ENCODE results near the gene TFR2. TPM values are rescaled to one million over a fixed set of nuclear protein-coding genes. Genes with fewer than 3 reads are reported as not detected.

TFR2 gene
- total and polyA plus RNA-seq, 2 donors (not counting 3 experiments of a cell fraction or from before 2014, with no cell fraction given): 0.37 to 0.60 TPM

DNA sequence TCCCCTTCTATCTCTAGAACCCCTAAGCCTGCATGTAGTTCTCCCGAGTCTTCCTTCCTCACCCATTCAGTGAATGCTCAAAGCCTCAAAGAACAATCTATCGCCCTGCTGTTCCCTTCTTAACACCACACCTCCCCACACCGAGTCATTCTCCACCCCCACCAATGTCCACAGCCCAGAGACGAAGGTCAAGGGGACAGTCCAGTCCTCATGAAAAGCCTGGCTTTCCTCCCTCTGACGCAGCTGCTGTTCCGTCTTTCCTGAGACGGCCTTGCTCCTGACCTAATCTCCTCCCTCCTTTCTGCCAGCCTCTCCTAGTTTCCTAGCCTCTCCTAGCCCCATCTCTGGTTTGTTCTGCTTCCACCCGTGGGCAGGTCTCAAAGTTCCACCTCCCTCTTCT is 19.8 kb downstream of the TFR2 start:
- no peak overlapping the region for H2AFZ ChIP-seq (ENCODE audit: low read depth, low read length)
- DNase-seq (ENCODE audit: low read depth, low spot score): no peak
- CTCF ChIA-PET: interaction anchor here (1.1 to 1.6 kb wide), 2 partner anchors 8 to 9 kb away, joined by 3 to 4 read pairs; partner anchors contain the start of gene MOSPD3
- no peak overlapping the region for H3K9ac ChIP-seq (replicated peaks; ENCODE audit: extremely low read depth, insufficient read depth, low read length)
- no peak overlapping the region for H3K27ac ChIP-seq (ENCODE audit: insufficient read depth, low read depth, low read length)
- H4K20me1 ChIP-seq (replicated peaks; ENCODE audit: control insufficient read depth, extremely low read depth, insufficient read depth, low read length): no peaks in the 10 kb centered on the region
- POLR2A ChIA-PET: no interaction called here
- dilution Hi-C loops (cut with MboI; ENCODE audit: extremely low pct_ligation_motif_present, low sequenced_read_pairs): no loop called here
- no peaks in the 10 kb centered on the region for H3K27me3 ChIP-seq (ENCODE audit: control insufficient read depth in 2 of 2, insufficient read depth in 2 of 2, low read length in 2 of 2)
- H3K4me2 ChIP-seq (ENCODE audit: insufficient read depth, low read length): no peak overlapping the region
- no peak overlapping the region for H3K4me3 ChIP-seq (replicated peaks in 1 of 3; ENCODE audit: insufficient read depth in 1 of 3, low read depth in 1 of 3, low read length in 3 of 3)
- no peaks in the 10 kb centered on the region for H3K36me3 ChIP-seq (ENCODE audit: control insufficient read depth in 2 of 2, extremely low read depth in 1 of 2, insufficient read depth in 2 of 2, low read length in 2 of 2)
- no peaks in the 10 kb centered on the region for H3K4me1 ChIP-seq (ENCODE audit: control insufficient read depth, extremely low read depth, insufficient read depth, low read length)
- H3K79me2 ChIP-seq (ENCODE audit: control insufficient read depth, insufficient read depth, low read length): no peaks in the 10 kb centered on the region
- no peaks in the 10 kb centered on the region for H3K9me1 ChIP-seq (replicated peaks; ENCODE audit: control insufficient read depth, extremely low read depth, insufficient read depth, low read length)
- no peaks in the 10 kb centered on the region for H3K9me3 ChIP-seq (replicated peaks; ENCODE audit: control insufficient read depth, insufficient read depth, low read length)
- no peak for FAIRE-seq
- no TSS peak for BruUV-seq (replicated peaks)
- intact Hi-C loops (cut with micrococcal nuclease): no loop called here
- TF ChIP-seq JUN (IDR thresholded peaks at IDR 0.05; ENCODE audit: borderline replicate concordance, insufficient read depth, insufficient read length, low read depth) (no peak), POLR2AphosphoS5 (IDR thresholded peaks at IDR 0.05; ENCODE audit: insufficient read depth, low read depth, low read length) (no peak), FOS (IDR thresholded peaks at IDR 0.05; ENCODE audit: borderline replicate concordance, insufficient read depth, low read length) (no peak), POLR2A (IDR thresholded peaks at IDR 0.05; ENCODE audit: low read depth, low read length) (no peak)
- TF ChIP-seq, protein P1, sequence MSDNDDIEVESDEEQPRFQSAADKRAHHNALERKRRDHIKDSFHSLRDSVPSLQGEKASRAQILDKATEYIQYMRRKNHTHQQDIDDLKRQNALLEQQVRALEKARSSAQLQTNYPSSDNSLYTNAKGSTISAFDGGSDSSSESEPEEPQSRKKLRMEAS (IDR thresholded peaks at IDR 0.05; ENCODE audit: insufficient read depth, insufficient read length): no peak
- TF ChIP-seq, protein P2, sequence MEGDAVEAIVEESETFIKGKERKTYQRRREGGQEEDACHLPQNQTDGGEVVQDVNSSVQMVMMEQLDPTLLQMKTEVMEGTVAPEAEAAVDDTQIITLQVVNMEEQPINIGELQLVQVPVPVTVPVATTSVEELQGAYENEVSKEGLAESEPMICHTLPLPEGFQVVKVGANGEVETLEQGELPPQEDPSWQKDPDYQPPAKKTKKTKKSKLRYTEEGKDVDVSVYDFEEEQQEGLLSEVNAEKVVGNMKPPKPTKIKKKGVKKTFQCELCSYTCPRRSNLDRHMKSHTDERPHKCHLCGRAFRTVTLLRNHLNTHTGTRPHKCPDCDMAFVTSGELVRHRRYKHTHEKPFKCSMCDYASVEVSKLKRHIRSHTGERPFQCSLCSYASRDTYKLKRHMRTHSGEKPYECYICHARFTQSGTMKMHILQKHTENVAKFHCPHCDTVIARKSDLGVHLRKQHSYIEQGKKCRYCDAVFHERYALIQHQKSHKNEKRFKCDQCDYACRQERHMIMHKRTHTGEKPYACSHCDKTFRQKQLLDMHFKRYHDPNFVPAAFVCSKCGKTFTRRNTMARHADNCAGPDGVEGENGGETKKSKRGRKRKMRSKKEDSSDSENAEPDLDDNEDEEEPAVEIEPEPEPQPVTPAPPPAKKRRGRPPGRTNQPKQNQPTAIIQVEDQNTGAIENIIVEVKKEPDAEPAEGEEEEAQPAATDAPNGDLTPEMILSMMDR (IDR thresholded peaks at IDR 0.05; ENCODE audit: extremely low read depth in 1 of 2, insufficient read depth in 1 of 2, low read depth in 1 of 2, low read length in 2 of 2): no peak

DNA sequence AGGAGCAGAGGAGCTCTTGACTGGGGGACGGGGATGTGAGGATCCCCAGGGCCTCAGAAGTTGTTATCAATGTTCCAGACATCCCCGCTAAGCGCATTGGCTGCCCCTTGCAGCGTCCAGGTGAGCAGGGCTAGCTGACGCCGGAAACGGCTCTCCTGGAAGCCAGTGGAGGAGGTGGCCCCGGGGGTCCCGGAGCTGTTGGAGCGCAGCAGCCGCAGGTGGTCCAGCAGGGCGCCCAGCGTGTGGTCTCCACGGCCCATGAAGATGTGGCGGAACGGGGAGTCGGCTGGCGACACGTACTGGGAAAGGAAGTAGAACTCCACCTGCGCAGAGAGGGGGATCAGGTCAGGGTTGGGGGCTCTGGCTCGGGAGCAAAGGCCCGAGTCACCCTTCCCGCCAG is 20.5 kb downstream of the TFR2 start:
- intact Hi-C loops (cut with micrococcal nuclease): no loop called here
- no peaks in the 10 kb centered on the region for H3K9me1 ChIP-seq (replicated peaks; ENCODE audit: control insufficient read depth, extremely low read depth, insufficient read depth, low read length)
- no peaks in the 10 kb centered on the region for H3K4me1 ChIP-seq (ENCODE audit: control insufficient read depth, extremely low read depth, insufficient read depth, low read length)
- H4K20me1 ChIP-seq (replicated peaks; ENCODE audit: control insufficient read depth, extremely low read depth, insufficient read depth, low read length): no peaks in the 10 kb centered on the region
- POLR2A ChIA-PET: no interaction called here
- FAIRE-seq: no peak
- H3K27me3 ChIP-seq (ENCODE audit: control insufficient read depth in 2 of 2, insufficient read depth in 2 of 2, low read length in 2 of 2): no peaks in the 10 kb centered on the region
- dilution Hi-C loops (cut with MboI; ENCODE audit: extremely low pct_ligation_motif_present, low sequenced_read_pairs): no loop called here
- TF ChIP-seq, protein P1 (IDR thresholded peaks at IDR 0.05; ENCODE audit: insufficient read depth, insufficient read length): no peak
- no peak for TF ChIP-seq EZH2 (IDR thresholded peaks at IDR 0.05; ENCODE audit: borderline replicate concordance, low read depth, low read length, severe bottlenecking)
- TF ChIP-seq FOS (IDR thresholded peaks at IDR 0.05; ENCODE audit: borderline replicate concordance, insufficient read depth, low read length): no peak
- no peak for TF ChIP-seq JUN (IDR thresholded peaks at IDR 0.05; ENCODE audit: borderline replicate concordance, insufficient read depth, insufficient read length, low read depth)
- no peak for TF ChIP-seq MYC (IDR thresholded peaks at IDR 0.05; ENCODE audit: low read depth, low read length)
- TF ChIP-seq POLR2AphosphoS5 (IDR thresholded peaks at IDR 0.05; ENCODE audit: insufficient read depth, low read depth, low read length): no peak
- no peak for TF ChIP-seq POLR2A (IDR thresholded peaks at IDR 0.05; ENCODE audit: low read depth, low read length)
- no peak for TF ChIP-seq GATA2 (IDR thresholded peaks at IDR 0.05; ENCODE audit: insufficient read depth, insufficient read length, low read depth, low read length)
- TF ChIP-seq, protein P2 (IDR thresholded peaks at IDR 0.05; ENCODE audit: extremely low read depth in 1 of 2, insufficient read depth in 1 of 2, low read depth in 1 of 2, low read length in 2 of 2): no peak
- H3K79me2 ChIP-seq (ENCODE audit: control insufficient read depth, insufficient read depth, low read length): no peaks in the 10 kb centered on the region
- H2AFZ ChIP-seq (ENCODE audit: low read depth, low read length): no peak overlapping the region
- BruUV-seq (replicated peaks): no TSS peak
- DNase-seq (ENCODE audit: low read depth, low spot score): no peak
- no peak overlapping the region for H3K4me3 ChIP-seq (replicated peaks in 1 of 3; ENCODE audit: insufficient read depth in 1 of 3, low read depth in 1 of 3, low read length in 3 of 3)
- H3K9me3 ChIP-seq (replicated peaks; ENCODE audit: control insufficient read depth, insufficient read depth, low read length): no peaks in the 10 kb centered on the region
- H3K9ac ChIP-seq (replicated peaks; ENCODE audit: extremely low read depth, insufficient read depth, low read length): no peak overlapping the region
- CTCF ChIA-PET: no interaction called here
- H3K36me3 ChIP-seq (ENCODE audit: control insufficient read depth in 2 of 2, extremely low read depth in 1 of 2, insufficient read depth in 2 of 2, low read length in 2 of 2): no peaks in the 10 kb centered on the region
- no peak overlapping the region for H3K27ac ChIP-seq (ENCODE audit: insufficient read depth, low read depth, low read length)
- no peak overlapping the region for H3K4me2 ChIP-seq (ENCODE audit: insufficient read depth, low read length)
